OCI-LY7 (cell line): ENCODE measurements around the gene TECTB.

Experiments
- EZH2phosphoT487 ChIP-seq: fragments of 200-600 bp; sonication (generic); IDR thresholded peaks from 2 replicates; pipeline ENCODE4 v1.6.1; 2018; ENCODE audit warnings: low read depth, borderline replicate concordance, mild to moderate bottlenecking, mixed run types, antibody characterized with exemption, low read length, moderate library complexity, mixed read lengths
- TF ChIP-seq, protein P1 (sequence below): fragments of 200-600 bp; sonication (generic); conservative IDR thresholded peaks from 2 replicates; pipeline ENCODE4 v1.5.1; 2014; ENCODE audit warnings: mild to moderate bottlenecking, antibody characterized with exemption, low read length, moderate library complexity, mixed read lengths

DNA sequence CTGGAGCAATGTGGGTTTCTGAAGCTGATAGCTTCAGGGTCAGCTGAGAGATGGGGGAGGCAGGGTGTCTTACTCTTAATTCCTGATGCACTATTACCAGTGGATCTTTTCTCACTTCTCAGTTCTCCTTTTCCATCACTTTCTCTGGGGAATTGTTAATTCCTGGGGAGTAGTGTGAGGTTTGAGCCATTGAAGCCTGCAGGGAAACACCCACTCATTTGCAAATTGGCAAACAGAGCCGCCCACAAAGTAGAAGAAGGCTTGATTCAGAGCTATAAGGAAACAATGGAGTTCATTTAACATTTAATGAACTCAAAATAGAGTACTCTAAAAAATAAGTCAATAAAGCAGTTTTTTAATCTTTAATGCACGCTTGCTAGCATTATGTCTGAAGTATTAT is 4.3 kb upstream of the TECTB start:
- TF ChIP-seq, protein P1, sequence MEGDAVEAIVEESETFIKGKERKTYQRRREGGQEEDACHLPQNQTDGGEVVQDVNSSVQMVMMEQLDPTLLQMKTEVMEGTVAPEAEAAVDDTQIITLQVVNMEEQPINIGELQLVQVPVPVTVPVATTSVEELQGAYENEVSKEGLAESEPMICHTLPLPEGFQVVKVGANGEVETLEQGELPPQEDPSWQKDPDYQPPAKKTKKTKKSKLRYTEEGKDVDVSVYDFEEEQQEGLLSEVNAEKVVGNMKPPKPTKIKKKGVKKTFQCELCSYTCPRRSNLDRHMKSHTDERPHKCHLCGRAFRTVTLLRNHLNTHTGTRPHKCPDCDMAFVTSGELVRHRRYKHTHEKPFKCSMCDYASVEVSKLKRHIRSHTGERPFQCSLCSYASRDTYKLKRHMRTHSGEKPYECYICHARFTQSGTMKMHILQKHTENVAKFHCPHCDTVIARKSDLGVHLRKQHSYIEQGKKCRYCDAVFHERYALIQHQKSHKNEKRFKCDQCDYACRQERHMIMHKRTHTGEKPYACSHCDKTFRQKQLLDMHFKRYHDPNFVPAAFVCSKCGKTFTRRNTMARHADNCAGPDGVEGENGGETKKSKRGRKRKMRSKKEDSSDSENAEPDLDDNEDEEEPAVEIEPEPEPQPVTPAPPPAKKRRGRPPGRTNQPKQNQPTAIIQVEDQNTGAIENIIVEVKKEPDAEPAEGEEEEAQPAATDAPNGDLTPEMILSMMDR: no peak
- no peak for TF ChIP-seq EZH2phosphoT487
